CD4-positive, alpha-beta memory T cell (primary cell): ENCODE data around the gene RBM15B. TPM values are rescaled to one million over a fixed set of nuclear protein-coding genes. Genes with fewer than 3 reads are reported as not detected.
A peak's percentile ranks its signal among the peaks of the same experiment; 100 is the strongest.

Experiments used
- CTCF ChIA-PET: fragments of 350-600 bp; sonication (Branson Sonifier 250); formaldehyde crosslinking; loops from one replicate; lab custom pipeline; 2021; ENCODE audit warnings: inconsistent platforms; ENCODE audit not compliant: partially characterized antibody; lab: Charles Lee
- POLR2A ChIA-PET: fragments of 350-600 bp; sonication (Branson Sonifier 250); formaldehyde crosslinking; loops from one replicate; lab custom pipeline; 2021; ENCODE audit not compliant: partially characterized antibody; lab: Charles Lee
- DNase-seq, 5 donors: peaks; one replicate each; pipeline versions ENCODE4 v3.0.0 to v3.0.0-alpha.2; 2020 to 2022; ENCODE audit warnings: mixed read lengths in 1 of 5
- H3K27ac ChIP-seq: one replicate; pipeline ENCODE4 v1.7.0; 2013; ENCODE audit warnings: low read depth, low read length
- H3K27me3 ChIP-seq: 2 replicates; pipeline ENCODE4 v1.7.0; 2013; ENCODE audit warnings: mild to moderate bottlenecking, low read length, moderate library complexity; ENCODE audit not compliant: insufficient read depth
- H3K36me3 ChIP-seq: 2 replicates; pipeline ENCODE4 v1.7.0; 2013; ENCODE audit warnings: mild to moderate bottlenecking, low read length, moderate library complexity; ENCODE audit not compliant: insufficient read depth
- H3K4me1 ChIP-seq: 2 replicates; pipeline ENCODE4 v1.7.0; 2013; ENCODE audit warnings: mild to moderate bottlenecking, low read length, moderate library complexity; ENCODE audit not compliant: insufficient read depth
- H3K4me3 ChIP-seq, 2 donors: one replicate each; pipeline ENCODE4 v1.7.0; 2013; ENCODE audit warnings: low read length in 2 of 2, mild to moderate bottlenecking in 1 of 2
- H3K9me3 ChIP-seq, 2 donors: one replicate each; pipeline ENCODE4 v1.7.0; 2013; ENCODE audit warnings: low read length in 2 of 2, control low read depth in 1 of 2; ENCODE audit not compliant: control insufficient read depth in 1 of 2
- H3K27ac Mint-ChIP-seq, 7 donors: one replicate each; pipeline ENCODE4 v1.8.0; 2020 to 2021; ENCODE audit warnings: mixed read lengths in 7 of 7, mild to moderate bottlenecking in 6 of 7, inconsistent platforms in 3 of 7, moderate library complexity in 3 of 7
- H3K27me3 Mint-ChIP-seq, 2 donors: one replicate each; pipeline ENCODE4 v1.8.0; 2020 to 2021; ENCODE audit warnings: mixed read lengths in 2 of 2
- H3K36me3 Mint-ChIP-seq, 2 donors: one replicate each; pipeline ENCODE4 v1.8.0; 2020 to 2021; ENCODE audit warnings: mixed read lengths in 2 of 2, inconsistent platforms in 1 of 2, mild to moderate bottlenecking in 1 of 2
- H3K4me1 Mint-ChIP-seq, 4 donors: one replicate each; pipeline ENCODE4 v1.8.0; 2020 to 2021; ENCODE audit warnings: mixed read lengths in 4 of 4, mild to moderate bottlenecking in 1 of 4
- H3K4me3 Mint-ChIP-seq, 8 donors: one replicate each; pipeline ENCODE4 v1.8.0; 2020 to 2021; ENCODE audit warnings: mixed read lengths in 8 of 8, mild to moderate bottlenecking in 7 of 8, moderate library complexity in 6 of 8, inconsistent platforms in 3 of 8
- H3K9me3 Mint-ChIP-seq, 8 donors: one replicate each; pipeline ENCODE4 v1.8.0; 2020 to 2021; ENCODE audit warnings: mixed read lengths in 8 of 8, mild to moderate bottlenecking in 5 of 8, inconsistent platforms in 3 of 8, moderate library complexity in 1 of 8
- intact Hi-C: fragments of 100-400 bp; cut with micrococcal nuclease; formaldehyde crosslinking; loops from one replicate; pipeline ENCODE4 v1.15.1; 2023
- polyA plus RNA-seq, 2 donors: library from polyadenylated mRNA; unstranded; fragments of 300-500 nt; fragmentation: Illumina TruSeq; gene quantifications; one replicate each; pipeline ENCODE4 v1.2.3, GENCODE V29; 2021
- total RNA-seq, 2 experiments: library from RNA; stranded (reverse); gene quantifications; one replicate each; pipeline ENCODE4 v1.2.3, GENCODE V29; 2021

The RBM15B gene
- total and polyA plus RNA-seq, 4 experiments from 2014 or later = 9.9 to 39.9 (median 33.3) TPM

DNA sequence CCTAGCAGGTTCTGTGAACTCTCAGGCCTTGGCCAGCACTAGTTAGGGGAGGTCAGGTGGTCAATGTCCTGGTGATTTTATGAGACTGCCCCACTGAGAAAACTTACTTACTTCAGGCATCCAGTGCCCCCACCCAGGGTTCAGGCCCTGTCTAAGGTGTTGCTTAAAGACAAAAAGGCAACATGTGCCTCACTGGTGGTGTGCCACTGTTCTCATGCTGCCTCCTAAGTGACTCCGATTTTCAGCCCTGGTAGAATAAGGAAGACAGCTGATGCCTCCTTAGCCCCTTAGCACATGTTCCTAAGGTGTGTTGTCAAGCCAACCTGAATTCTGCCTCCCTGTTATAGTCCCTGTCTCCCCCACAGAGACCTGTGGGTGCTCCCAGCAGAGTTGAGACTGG is 5.3 kb downstream of the RBM15B start:
- DNase-seq = no peak
- CTCF ChIA-PET = no interaction called here

GRCh38 chr3:51397392-51397791 is 6.3 kb downstream of the RBM15B start:
- Mint-ChIP-seq H3K4me3 (no peak overlapping the region), H3K4me1 (peaks cover 25 to 59% (median 41%) of the 10 kb centered on the region in 4 donors), H3K27me3 (no peaks in the 10 kb centered on the region), H3K9me3 (no peaks in the 10 kb centered on the region), H3K27ac (peak overlapping the region in 6 of 7 donors; percentile 3 to 88 (median 60)), H3K36me3 (peaks cover 45 to 77% of the 10 kb centered on the region in 2 donors)
- DNase-seq = no peak
- ChIA-PET CTCF (interaction anchor here (1.0 to 1.3 kb wide), 3 partner anchors 9 to 37 kb away, joined by 3 to 4 read pairs (median 3); no protein-coding TSS in a partner anchor), POLR2A (interaction anchor here (1.2 to 1.4 kb wide), 3 partner anchors 10 to 13 kb away, joined by 3 to 6 read pairs (median 4); partner anchors contain the start of gene MANF)
- Histone ChIP-seq H3K36me3 (peaks cover 81% of the 10 kb centered on the region), H3K9me3 (no peaks in the 10 kb centered on the region), H3K4me1 (peaks cover 45% of the 10 kb centered on the region), H3K27ac (no peak overlapping the region), H3K27me3 (no peaks in the 10 kb centered on the region), H3K4me3 (no peak overlapping the region)
- intact Hi-C loops = no loop called here

More for the DNA sequence above, 5.3 kb downstream of the RBM15B start:
- H3K36me3 ChIP-seq = peaks cover 77% of the 10 kb centered on the region
- Mint-ChIP-seq H3K9me3 (no peaks in the 10 kb centered on the region), H3K27me3 (no peaks in the 10 kb centered on the region), H3K4me1 (peaks cover 25 to 56% (median 41%) of the 10 kb centered on the region in 4 donors), H3K36me3 (peaks cover 36 to 72% of the 10 kb centered on the region in 2 donors), H3K4me3 (peak overlapping the region in 1 of 8 donors; percentile 11), H3K27ac (peak overlapping the region; percentile 19 to 88 (median 59))
- H3K4me3 ChIP-seq = no peak overlapping the region
- H3K9me3 ChIP-seq = no peaks in the 10 kb centered on the region
- H3K27ac ChIP-seq = peak overlapping the region; percentile 34
- POLR2A ChIA-PET = interaction anchor here (1.2 to 1.4 kb wide), 3 partner anchors 11 to 103 kb away, joined by 3 to 6 read pairs (median 4); partner anchors contain the start of genes DCAF1 and MANF
- H3K27me3 ChIP-seq = no peaks in the 10 kb centered on the region
- peaks cover 50% of the 10 kb centered on the region for H3K4me1 ChIP-seq
- intact Hi-C loops = no loop called here

DNA sequence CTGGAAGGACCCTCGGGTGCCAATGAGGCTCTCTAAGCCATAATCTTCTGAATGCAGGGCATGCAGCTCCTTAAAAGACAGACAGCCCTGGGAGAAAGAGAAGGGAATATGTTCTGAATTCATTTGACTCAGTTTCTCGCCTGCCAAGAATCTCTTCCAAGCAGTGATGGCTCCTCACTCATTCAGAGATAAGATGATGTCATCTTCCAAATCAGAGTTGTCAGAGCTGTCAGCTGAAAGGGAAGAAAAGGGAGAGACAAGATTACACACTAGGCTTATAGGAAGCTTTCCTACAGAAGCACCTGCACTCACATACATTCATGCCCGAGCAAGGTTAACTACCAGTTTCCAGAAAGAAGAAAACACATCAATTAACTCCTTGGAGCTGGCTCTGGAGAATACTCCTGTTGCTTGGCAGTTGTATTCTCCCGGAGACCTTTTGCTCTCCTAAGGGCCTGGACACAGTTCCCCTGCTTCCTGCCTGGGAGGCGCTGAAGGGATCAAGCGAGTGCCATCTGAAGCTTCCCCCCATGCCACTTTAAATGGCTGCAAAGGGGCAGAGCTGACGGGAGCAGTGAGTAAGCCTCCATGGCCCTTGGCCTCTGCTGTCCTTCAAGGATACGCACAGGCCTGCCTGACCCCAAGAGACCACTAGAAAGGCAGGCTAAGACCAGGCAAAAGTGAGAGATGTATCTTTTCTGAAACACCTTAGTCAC is 7.7 kb downstream of the RBM15B start:
- no peaks in the 10 kb centered on the region for H3K9me3 Mint-ChIP-seq
- Histone ChIP-seq H3K4me3 (no peak overlapping the region), H3K27me3 (no peaks in the 10 kb centered on the region), H3K36me3 (peaks cover 78% of the 10 kb centered on the region), H3K4me1 (peaks cover 32% of the 10 kb centered on the region), H3K9me3 (no peaks in the 10 kb centered on the region), H3K27ac (no peak overlapping the region)
- H3K4me3 Mint-ChIP-seq = no peak overlapping the region
- no peak for DNase-seq
- H3K4me1 Mint-ChIP-seq = peaks cover 26 to 55% (median 36%) of the 10 kb centered on the region in 4 donors
- intact Hi-C loops = no loop called here
- peak overlapping the region in 2 of 7 donors; percentile 77 to 86 for H3K27ac Mint-ChIP-seq
- POLR2A ChIA-PET = interaction anchor here (1.4 kb wide), 1 partner anchor 9 kb away, joined by 3 read pairs; no protein-coding TSS in a partner anchor
- CTCF ChIA-PET = interaction anchor here (1.0 to 1.6 kb wide), 2 partner anchors 8 to 9 kb away, joined by 3 to 6 read pairs; partner anchors contain the start of gene RBM15B
- no peaks in the 10 kb centered on the region for H3K27me3 Mint-ChIP-seq
- H3K36me3 Mint-ChIP-seq = peaks cover 44 to 80% of the 10 kb centered on the region in 2 donors

GRCh38 chr3:51400166-51400565 is 9.1 kb downstream of the RBM15B start:
- intact Hi-C loops = no loop called here
- CTCF ChIA-PET = interaction anchor here (1.0 to 1.6 kb wide), 3 partner anchors 9 to 11 kb away, joined by 3 to 6 read pairs (median 4); partner anchors contain the start of gene RBM15B
- H3K27me3 Mint-ChIP-seq = no peaks in the 10 kb centered on the region

GRCh38 chr3:51401735-51402134 is 10.7 kb downstream of the RBM15B start:
- peak overlapping the region in 2 of 7 donors; percentile 42 to 70 for H3K27ac Mint-ChIP-seq
- Histone ChIP-seq H3K27me3 (no peaks in the 10 kb centered on the region), H3K9me3 (no peaks in the 10 kb centered on the region), H3K27ac (no peak overlapping the region), H3K4me1 (peaks cover 7% of the 10 kb centered on the region), H3K36me3 (peaks cover 48% of the 10 kb centered on the region), H3K4me3 (no peak overlapping the region)
- intact Hi-C loops = no loop called here
- H3K4me3 Mint-ChIP-seq = no peak overlapping the region
- DNase-seq = no peak
- no peaks in the 10 kb centered on the region for H3K27me3 Mint-ChIP-seq
- ChIA-PET CTCF (interaction anchor here (1.2 to 1.6 kb wide), 2 partner anchors 12 to 281 kb away, joined by 3 to 4 read pairs; no protein-coding TSS in a partner anchor), POLR2A (interaction anchor here (2.4 kb wide), 1 partner anchor 9 kb away, joined by 8 read pairs; no protein-coding TSS in a partner anchor)
- no peaks in the 10 kb centered on the region for H3K9me3 Mint-ChIP-seq
- H3K36me3 Mint-ChIP-seq = peaks cover 27 to 66% of the 10 kb centered on the region in 2 donors
- peaks cover 15 to 45% (median 22%) of the 10 kb centered on the region in 4 donors for H3K4me1 Mint-ChIP-seq

More at GRCh38 chr3:51400166-51400565, 9.1 kb downstream of the RBM15B start:
- peak overlapping the region; percentile 10 to 87 (median 67) for H3K27ac Mint-ChIP-seq
- H3K9me3 ChIP-seq = no peaks in the 10 kb centered on the region
- POLR2A ChIA-PET = interaction anchor here (1.4 kb wide), 1 partner anchor 8 kb away, joined by 3 read pairs; no protein-coding TSS in a partner anchor
- no peak overlapping the region for H3K4me3 ChIP-seq
- H3K4me1 ChIP-seq = peaks cover 22% of the 10 kb centered on the region
- DNase-seq = no peak
- H3K36me3 Mint-ChIP-seq = peaks cover 35 to 72% of the 10 kb centered on the region in 2 donors
- no peaks in the 10 kb centered on the region for H3K9me3 Mint-ChIP-seq
- H3K27ac ChIP-seq = no peak overlapping the region
- H3K27me3 ChIP-seq = no peaks in the 10 kb centered on the region
- peaks cover 19 to 53% (median 30%) of the 10 kb centered on the region in 4 donors for H3K4me1 Mint-ChIP-seq
- H3K4me3 Mint-ChIP-seq = no peak overlapping the region
- H3K36me3 ChIP-seq = peaks cover 64% of the 10 kb centered on the region

- ChIA-PET CTCF (interaction anchor here (0.9 kb wide), 1 partner anchor 14 kb away, joined by 5 read pairs; no protein-coding TSS in a partner anchor), POLR2A (no interaction called here)
- Histone ChIP-seq H3K27me3 (no peaks in the 10 kb centered on the region), H3K36me3 (peaks cover 40% of the 10 kb centered on the region), H3K9me3 (no peaks in the 10 kb centered on the region), H3K4me1 (peaks cover 5% of the 10 kb centered on the region), H3K27ac (no peak overlapping the region), H3K4me3 (no peak overlapping the region)
- Mint-ChIP-seq H3K27ac (peak overlapping the region in 6 of 7 donors; percentile 24 to 93 (median 74)), H3K9me3 (no peaks in the 10 kb centered on the region), H3K27me3 (no peaks in the 10 kb centered on the region), H3K4me1 (peaks cover 12 to 43% (median 21%) of the 10 kb centered on the region in 4 donors), H3K4me3 (peak overlapping the region in 1 of 8 donors; percentile 60), H3K36me3 (peaks cover 29 to 64% of the 10 kb centered on the region in 2 donors)
- DNase-seq = no peak
- intact Hi-C loops = no loop called here
Measured at GRCh38 chr3:51403675-51404074, 12.6 kb downstream of the RBM15B start.
